NCI-H69 (cell line): ENCODE measurements around the gene ADAM10.
"Not testable (repeated sequence)": the region's sequence is repeated elsewhere in the genome, so short reads cannot be mapped to it uniquely, and the experiment has no call there.

Experiments
- DNase-seq: peaks from one replicate; lab custom pipeline; 2025; lab: John Stamatoyannopoulos, UW

The ADAM10 gene

DNA sequence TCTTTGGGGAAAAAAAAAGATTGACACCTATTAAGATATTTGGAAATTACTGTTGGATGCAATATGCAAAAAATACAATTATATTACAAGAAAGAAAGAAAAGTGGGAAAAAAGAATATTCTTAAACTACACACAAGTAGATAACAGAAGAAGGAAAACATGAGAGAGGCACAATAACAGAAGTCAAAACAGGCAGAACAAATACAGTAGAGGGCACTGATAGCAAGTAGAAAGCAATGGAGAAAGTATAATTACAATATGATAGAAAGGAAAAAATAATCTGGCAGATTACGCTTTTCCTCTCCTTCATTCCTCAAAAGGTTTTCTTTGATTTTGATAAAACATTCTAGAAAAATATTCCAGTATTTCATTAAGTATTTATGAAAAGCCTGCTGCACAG lies 72.1 kb downstream of the ADAM10 start:
- no peak for DNase-seq

DNA sequence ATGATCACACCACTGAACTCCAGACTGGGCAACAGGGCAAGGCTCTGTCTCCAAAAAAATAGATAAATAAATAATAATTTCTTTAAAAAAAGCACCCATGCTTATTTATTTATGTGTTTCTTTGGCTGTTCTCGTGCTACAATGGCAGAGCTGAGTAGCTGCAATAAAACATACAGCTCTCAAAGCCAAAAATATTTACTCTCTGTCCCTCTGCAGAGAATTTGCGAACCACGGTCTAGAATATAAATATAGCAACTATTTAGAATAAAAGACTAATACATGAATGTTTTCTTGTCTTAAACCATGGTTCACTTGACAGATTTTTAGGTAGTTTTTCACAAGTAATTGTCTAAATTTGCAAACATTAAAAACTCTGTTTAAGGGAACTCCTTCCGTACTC lies 72.7 kb downstream of the ADAM10 start:
- DNase-seq, result no peak

DNA sequence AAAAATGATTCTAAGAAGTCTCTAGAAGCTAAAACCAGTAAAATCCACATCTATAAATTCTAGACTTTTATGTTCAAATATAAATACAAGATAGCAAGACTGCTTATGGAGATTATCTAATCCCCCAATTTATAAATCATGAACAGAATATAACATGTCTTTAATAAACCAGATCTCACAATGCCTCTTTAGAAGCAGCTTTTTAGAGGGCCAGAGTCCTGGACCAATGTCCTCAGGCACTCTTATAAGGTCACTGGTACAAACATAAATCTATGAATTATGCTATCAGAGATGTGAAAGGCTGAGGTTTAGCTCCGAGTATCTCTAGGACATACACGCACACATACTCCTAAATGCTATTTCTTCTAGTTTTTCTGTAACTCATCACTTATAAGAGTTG lies 78.3 kb downstream of the ADAM10 start:
- no peak for DNase-seq

DNA sequence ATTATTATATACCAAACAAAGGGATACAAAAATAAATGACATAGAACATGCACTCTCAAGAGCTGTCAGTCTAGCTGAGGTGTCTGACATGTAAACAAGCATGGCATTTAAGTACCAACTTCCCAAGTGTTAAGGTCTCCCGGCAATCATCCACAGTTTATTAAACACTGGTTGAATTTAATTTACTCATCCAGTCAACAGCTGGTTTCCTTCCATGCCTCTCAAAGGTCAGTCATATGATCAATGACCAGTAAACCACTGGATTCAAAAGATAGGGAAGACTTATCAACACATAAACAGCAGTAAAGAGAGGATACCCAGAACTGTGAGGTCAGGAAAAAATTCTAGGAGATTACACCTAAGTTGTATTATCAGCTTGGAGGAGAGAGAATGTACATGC lies 80.4 kb downstream of the ADAM10 start:
- peak; percentile 27 for DNase-seq

DNA sequence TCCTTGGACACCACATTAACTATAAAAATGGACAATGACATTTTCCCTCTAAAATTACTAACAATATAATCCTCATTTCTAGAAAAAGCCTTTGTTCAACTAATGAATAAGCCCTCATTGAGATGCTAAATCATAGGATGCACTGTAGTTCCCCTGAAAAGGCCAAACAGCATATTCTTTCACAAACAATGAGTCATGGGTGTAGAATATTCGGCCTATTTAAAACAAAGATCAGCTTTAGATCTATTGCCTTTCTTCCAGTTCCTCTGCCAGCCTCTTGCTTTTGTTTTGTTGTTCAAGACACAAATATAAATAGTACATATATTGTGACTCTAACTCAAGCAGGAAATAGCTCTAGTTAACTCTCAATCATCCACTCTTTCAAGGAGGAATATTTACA lies 82.5 kb downstream of the ADAM10 start:
- DNase-seq, result no peak

DNA sequence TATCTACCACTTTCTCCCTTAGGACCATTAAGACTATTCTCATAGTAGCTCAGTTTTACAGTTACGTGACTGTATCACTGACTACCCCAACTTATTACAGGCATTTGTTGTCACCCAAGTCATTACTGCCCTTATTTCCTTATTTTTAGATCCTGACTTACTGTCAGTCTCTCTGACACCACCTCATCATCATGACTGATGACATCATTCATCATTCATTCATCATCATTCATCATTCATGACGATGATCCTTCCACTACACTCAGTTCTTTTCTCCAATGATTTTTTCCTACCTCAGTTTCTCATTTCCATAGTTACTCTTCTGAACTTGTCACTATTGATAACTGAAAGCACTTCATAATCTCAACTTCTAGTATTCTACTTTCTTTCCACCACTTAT lies 83.8 kb downstream of the ADAM10 start:
- no peak for DNase-seq

DNA sequence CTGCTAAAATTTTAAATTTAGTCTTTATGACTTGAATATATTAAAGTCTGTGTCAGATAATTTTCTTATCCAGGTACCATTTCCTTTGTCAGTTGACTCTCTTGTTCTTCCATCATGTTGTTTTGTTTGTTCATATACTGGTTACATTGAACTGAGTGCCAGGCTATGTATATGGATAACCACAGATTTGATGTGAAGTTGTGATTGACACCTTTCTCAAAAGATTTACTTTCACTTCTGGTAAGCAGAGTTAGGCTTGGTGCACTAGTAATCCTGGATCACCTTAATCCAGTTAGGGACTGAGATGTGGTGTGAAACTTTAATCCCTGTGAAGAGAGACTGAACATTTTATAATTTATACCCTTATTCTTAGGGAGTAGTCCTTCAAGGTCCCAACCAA lies 99.4 kb downstream of the ADAM10 start:
- no peak for DNase-seq

DNA sequence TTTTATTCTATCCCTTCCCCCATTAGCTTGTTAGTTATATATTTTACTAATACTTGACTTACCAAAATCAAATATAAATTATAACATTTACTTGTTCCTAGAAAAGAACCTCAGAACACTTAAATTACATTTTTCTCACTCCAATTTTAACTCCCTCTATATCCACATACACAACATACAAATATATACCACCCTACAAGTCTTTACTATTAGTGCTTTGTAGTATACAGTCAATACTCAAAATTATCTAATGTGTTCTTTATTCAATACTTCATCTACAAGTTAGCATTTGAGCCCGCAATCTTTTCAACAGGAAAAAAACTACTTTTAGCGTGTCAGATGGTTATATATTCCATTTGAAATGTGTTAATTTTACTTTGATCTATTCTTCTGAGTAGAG lies 100.3 kb downstream of the ADAM10 start:
- no peak for DNase-seq

DNA sequence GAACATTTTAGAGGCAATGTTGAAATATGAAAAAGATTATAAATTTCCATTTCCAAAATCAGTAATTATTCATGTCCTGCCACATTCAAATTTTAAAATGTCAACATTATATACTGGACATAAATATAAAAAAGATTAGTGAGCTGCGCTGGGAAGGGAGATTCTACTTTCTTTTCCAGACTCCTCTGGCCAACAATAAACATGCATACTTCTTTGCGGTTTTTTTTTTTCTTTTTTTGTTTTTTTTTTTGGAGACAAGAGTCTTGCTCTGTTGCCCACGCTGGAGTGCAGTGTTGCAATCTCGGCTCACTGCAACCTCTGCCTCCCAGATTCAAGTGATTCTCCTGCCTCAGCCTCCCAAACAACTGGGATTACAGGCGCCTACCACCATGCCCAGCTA lies 105.5 kb downstream of the ADAM10 start:
- DNase-seq, result no peak

DNA sequence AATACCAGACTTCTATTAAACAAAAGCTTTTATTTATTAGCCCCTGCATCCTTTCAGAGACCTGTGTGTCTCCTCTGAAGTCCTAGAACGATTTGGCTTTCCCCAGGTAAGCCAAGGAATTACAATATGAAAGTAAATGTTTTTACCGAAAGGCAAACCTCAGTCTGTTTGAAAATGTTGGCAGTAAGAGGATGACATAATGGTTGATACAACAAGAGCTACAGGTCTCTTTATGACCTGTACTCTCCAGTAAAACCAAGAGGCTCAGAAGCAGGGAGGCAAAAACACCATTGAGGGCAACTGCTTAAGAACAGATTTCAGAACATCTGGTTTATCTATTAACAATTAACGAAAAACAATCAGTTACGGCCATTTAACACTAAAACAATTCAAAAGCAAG lies 107.8 kb downstream of the ADAM10 start:
- no peak for DNase-seq

DNA sequence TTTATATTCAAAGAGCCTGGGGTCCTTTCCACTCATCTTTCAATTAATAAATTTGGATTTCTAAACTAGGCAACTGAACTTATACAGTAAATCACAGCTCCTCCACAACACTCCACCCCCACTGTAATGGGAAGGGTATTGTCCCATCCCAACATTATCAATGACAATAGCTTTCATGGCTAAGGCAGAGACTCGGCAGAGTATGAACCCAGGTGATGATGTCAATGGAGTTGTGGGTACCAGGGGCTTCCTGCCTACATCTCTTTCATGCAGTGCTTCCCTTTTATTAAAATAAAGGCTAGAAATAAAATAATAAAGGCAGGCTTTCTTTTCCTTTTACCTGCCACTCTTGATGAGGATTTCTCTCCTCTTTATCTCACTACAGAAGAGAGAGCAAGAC lies 109.5 kb downstream of the ADAM10 start:
- DNase-seq, result no peak

DNA sequence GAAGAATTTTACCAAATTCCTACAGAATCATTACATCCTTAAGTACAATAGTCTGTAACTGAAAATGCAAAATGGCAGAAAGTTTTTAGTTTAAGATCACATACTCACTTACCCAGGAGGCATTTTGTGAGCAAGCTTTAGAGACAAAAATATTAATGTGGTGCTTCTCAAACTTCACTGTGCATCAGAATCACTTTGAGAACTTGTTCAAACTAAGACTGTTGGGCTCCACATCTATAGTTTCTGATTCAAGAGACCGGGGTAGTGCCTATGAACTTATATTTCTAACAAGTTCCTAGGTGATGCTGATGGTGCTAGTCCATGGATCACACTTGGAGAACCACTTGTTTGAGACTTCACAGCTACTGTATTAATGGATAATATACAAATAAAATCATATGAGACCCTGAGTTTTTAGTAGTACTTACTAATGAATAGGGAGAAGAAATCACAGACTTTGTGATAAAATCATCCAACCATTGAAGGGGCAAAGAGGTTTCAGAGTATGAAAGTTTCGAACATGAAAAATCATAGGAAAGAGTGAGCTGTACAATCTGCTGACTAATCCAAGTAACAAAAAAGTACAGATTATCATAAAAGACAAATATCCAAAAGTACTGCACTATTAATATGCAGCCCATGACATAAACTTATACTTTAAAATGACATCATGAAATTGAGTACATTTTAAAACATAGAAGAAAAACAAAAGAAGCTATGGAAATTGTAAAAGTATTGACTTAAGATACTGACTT lies 110.3 kb downstream of the ADAM10 start:
- no peak for DNase-seq

DNA sequence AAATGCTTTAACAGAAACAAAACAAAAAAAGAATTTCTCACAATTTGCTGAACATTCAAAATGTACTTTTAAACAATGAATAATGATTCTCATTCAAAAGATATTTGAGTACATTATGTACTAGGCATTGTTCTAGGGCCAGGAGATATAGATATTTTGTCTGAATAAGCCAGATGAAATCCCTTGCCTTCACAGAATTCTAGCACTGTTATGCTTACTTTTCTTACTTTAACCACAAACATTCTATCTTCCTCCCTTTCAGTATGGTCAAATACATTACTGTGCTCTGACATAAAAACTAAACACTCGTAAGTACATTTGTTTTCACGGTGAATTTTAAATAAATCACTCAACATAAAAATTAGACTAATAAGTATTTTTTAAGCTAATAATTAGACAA lies 116.7 kb downstream of the ADAM10 start:
- no peak for DNase-seq

DNA sequence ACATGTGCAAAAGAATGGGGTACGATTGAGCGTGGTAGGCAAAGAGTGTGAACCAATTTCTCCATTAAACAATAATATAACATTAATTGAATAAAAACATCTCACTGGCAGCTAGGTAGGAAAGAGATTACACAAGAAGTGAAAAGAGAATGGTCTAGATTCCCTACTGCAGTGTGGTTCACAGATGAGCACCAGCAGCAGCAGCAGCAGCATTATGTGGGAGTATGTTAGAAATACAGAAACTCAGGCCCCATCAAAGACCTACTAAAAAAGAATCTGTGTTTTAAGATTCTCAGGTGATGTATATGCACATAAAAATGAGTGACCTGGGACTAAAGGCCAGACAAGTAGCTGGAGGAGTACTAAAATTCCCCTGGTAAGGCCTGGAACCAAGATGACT lies 118.2 kb downstream of the ADAM10 start:
- DNase-seq, result no peak

DNA sequence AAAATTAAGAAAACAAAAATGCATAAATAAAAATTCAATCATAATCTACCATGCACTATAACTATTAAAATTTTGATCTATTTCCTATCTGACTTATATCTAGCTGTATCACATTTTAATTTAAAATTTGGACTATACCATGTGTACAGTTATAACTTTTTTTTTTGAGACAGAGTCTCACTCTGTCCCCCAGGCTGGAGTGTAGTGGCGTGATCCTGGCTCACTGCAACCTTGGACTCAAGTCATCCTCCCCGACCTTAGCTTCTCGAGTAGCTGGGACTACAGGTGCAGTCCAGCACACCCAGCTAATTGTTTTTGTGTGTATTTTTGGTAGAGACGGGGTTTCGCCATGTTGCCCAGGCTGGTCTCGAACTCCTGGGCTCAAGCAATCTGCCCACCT lies 119.9 kb downstream of the ADAM10 start:
- no peak for DNase-seq

DNA sequence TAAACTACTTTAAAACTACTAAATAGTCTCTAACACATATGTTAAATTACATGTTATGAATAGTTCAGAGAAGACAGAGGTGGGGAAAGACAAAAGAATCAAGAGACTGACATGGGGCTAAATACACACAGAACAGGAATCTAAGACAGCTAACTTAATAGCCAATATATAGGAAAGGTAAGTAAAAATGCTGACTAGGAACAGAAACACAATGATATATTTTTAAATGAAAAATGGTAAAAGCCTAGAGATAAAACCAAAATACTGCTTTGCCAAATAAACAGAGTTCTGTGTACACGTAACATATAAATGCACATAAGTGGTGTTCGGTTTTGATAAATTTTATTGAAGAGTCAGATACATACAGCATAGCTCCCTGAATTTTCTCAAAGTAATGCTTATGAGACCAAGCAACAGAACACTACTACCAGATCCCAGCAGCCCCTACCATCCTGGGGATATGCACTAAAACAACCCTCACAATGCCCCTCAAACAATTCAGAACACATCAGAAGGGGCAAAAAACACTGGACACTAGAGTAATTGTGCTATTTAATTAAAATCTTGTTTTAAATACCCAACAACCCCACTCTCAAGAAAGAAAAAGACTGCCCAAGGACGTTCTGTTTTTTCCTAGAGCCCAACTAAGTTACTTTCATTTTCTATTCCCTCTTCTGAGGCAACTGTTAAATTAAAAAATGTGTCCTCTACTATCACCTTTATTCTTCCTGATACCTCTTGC lies 121.1 kb downstream of the ADAM10 start:
- DNase-seq, result no peak

DNA sequence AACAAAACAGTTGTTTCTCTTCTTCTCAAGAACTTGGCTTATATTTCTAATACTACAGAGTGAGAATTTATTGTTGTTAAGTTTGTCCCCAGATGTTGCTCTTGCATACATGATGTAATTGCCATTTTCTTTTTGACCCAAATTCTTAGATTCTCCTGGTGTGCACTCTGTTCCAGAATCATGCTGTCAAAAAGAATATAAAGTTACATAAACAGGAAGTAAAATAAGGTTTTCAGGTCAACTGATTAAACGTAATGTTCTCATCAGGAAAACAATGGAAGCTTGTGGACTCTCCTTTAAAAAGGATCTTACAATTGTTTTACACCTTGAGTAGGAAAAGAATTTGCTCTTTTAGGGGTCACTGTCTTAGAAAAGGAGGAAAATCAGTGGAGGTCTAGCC lies 121.8 kb downstream of the ADAM10 start:
- DNase-seq, result peak; percentile 22

DNA sequence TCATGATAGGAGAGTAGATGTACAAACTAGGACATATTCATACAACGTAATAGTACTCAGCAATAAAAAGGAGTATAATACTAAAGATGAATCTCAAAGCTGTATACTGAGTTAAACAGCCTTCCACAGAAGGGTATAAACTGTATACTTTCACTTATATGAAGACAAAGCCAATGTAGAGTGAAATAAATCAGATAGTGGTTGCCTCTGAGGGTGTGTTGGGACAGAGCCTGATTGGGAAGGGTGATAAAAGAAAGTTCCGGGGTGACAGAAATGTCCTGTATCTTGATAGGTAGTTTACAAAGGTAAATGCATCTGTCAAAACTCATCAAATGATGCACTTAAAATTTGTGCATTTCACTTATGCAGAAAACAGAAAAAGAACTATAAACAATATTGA lies 122.5 kb downstream of the ADAM10 start:
- no peak for DNase-seq

DNA sequence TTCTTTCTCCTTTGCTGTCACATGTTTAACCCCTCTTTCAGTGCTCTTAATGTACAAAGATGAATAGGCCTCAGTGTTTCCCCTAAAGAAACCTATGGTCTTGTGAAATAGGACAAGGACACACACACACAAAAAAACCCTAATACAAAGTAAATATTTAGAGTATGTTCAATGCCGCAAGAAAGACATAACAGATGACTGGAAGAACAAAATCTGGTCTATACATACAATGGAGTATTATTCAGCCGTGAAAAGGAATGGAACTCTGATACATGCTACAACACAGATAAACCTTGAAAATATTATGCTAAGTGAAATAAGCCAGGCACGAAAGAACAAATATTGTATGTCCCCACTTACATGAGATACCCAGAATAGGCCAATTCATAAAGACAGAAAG lies 123.1 kb downstream of the ADAM10 start:
- DNase-seq, result no peak

DNA sequence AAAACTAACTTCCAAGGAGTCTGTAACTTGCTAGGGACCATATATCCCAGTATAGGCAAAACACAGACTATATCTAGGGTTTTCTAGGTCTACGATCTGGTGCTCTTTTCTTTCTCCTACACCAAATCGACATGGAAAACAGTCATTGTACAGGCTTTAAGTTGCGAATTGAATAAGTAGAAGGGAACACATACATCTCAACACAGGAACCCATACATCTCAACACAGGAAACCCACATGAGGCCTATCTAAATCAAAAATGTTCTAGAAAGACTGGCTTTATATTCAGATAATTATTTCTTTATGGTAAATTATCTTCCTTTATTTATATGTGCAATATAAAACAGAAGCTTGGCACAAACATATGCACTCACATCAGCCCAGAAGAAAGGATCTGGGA lies 126.6 kb downstream of the ADAM10 start:
- no peak for DNase-seq

DNA sequence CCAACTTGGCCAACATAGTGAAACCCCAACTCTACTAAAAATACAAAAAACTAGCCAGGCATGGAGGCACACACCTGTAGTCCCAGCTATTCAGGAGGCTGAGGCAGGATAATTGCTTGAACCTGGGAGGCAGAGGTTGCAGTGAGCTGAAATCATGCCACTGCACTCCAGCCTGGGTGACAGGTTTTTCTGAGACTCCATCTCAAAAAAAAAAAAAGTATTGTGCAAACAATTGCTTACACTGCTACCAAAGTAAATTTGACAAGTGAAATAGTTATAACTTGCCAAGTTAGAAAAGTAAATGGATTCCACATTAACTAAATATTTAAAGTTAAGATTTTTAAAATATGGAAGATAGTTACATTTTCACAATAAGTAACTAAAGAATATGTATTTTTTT lies 129.2 kb downstream of the ADAM10 start:
- not testable (repeated sequence) for DNase-seq

DNA sequence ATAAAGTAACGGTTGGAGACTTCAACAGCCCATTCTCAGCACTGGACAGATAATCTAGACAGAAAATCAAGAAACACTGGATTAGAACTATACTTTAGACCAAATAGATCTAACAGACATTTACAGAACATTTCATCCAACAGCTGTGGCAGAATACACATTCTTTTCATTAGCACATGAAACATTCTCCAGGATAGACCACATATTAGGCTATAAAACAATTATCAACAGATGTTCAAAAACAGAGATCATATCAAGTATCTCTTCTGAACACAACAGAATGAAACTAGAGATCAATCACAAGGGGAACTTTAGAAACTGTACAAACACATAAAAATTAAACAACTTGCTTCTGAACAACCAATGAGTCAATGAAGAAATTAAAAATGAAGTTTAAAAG lies 133.3 kb downstream of the ADAM10 start:
- DNase-seq, result no peak

DNA sequence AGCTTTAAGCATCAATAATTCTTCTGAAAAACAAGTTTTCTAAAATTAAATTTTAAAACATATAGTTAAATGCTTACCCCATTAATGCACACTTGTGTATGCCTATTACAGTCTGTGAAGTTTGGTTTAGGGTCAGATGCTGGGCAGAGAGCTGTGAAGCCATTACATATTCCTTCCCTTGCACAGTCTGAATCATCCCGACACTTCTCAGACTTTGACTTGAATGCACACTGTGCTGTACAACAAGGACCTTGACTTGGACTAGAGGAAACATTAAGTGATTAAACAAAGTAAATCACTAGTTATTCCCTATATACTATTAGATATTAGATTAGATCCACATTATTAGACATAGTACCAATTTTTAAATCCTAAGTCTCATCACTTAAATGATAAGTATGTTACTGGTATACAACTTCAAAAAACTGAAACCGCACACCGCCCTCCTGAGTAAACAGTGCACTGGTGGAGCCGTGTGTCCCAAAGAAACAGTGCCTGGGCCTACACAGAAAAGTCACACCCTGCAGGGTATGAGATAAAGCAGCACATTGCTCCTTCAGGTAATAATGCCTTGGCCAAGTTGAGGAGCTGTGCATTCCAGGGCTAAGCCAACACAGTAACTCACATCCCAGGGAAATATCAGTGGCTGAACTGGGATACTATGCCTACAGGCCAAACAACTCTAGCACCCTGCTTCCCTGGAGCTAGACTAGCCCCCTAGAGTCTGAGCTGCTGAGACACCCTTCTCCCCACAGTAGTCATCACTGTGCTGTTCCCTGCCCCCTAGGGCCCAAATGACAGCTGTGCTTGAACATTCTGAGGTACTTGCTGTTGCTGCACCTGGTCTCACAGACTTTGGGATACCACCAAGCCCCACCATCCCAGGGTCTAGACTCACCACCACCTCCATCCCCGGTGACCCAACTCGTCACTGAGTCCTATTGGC lies 137.5 kb downstream of the ADAM10 start:
- no peak for DNase-seq
